Measurements from ENCODE around the gene GET4. TPM values are rescaled to one million over a fixed set of nuclear protein-coding genes. Genes with fewer than 3 reads are reported as not detected.

The GET4 gene
- total RNA-seq, 1 experiment from 2014 or later = 120 TPM

GRCh38 chr7:876972-877311, 588 bp downstream of the GET4 start:
- Histone ChIP-seq H2AFZ (peak overlapping the region; percentile 58; the same call in 1 of the 2 replicates), H3K4me3 (peak overlapping the region; percentile 67), H4K20me1 (ENCODE audit: insufficient read depth) (peaks cover 41% of the 10 kb centered on the region), H3K4me2 (peak overlapping the region; percentile 95), H3K36me3 (ENCODE audit: low read depth) (peaks cover 27% of the 10 kb centered on the region), H3K9me2 (ENCODE audit: insufficient read depth) (no peaks in the 10 kb centered on the region), H3K9me3 (ENCODE audit: insufficient read depth, low read depth) (no peaks in the 10 kb centered on the region), H3K27ac (peak overlapping the region; percentile 40), H3K79me2 (ENCODE audit: low read depth) (peaks cover 49% of the 10 kb centered on the region), H3K27me3 (ENCODE audit: insufficient read depth, low read depth) (no peaks in the 10 kb centered on the region), H3F3A (ENCODE audit: insufficient read depth, low read depth) (peaks cover 37% of the 10 kb centered on the region), H3K4me1 (replicated peaks; ENCODE audit: insufficient read depth) (peaks cover 20% of the 10 kb centered on the region)
- no TSS peak for BruUV-seq (replicated peaks)
- CTCF ChIA-PET = interaction anchor here (0.6 kb wide), 1 partner anchor 77 kb away, joined by 5 read pairs; no protein-coding TSS in a partner anchor
- intact Hi-C loops (cut with micrococcal nuclease; ENCODE audit: unreplicated experiment) = loop anchor here (1.0 to 5.0 kb wide), 7 partner anchors 24 to 300 kb away; no protein-coding TSS in a partner anchor
- POLR2A ChIA-PET (ENCODE audit: unreplicated experiment) = interaction anchor here (0.6 kb wide), 2 partner anchors 46 to 555 kb away, joined by 3 read pairs; no protein-coding TSS in a partner anchor
- DNase-seq = peak in 1 of 2 experiments; percentile 43
- no peak for TF ChIP-seq EZH2 (IDR thresholded peaks at IDR 0.05; ENCODE audit: low read depth)
- TF ChIP-seq CTCF (conservative IDR thresholded peaks at IDR 0.05) = no peak

DNA sequence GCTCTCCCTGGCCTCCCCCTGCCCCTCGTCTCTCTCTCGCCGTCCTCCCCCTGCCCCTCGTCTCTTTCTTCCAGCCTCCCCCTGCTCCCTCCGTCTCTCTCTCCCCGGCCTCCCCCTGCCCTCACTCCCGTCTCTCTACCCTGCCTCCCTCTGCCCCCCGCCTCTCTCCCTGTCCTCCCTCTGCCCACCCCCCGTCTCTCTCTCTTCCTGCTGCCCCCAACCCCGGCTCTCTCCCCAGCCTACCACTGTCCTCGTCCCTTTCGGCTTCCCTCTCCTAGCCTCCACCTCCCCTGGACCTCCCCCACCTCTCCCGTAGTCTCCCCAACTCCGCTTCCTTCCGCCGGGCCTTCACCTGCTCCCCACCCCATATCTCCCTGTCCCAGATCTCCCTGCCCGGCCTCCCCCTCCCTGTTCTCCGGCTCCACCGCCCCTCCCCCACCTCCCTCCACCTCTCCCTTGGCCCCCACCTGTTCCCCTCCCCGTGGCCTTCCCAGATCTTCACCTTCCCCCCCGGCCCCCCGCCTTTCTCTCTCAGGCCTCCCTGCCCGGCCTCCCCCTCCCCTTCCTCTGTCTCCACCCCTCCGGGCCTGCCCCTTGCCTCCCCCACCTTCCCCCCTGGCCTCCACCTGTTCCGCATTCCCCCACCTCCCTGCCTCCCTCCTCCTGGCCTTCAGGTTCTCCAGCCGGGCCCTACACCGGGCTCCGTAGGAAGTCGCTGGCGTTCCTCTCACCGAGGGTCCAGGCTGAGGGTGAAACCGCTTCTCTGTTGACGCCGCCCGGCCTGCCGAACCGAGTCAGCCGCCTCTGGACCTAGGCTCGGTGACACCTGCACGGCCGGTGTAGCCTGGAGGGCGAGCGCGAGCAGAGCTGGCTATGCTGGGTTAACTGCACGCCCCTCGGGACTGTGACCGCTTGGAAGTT, 1.2 kb downstream of the GET4 start:
- H4K20me1 ChIP-seq (ENCODE audit: insufficient read depth) = peaks cover 45% of the 10 kb centered on the region
- H3K79me2 ChIP-seq (ENCODE audit: low read depth) = peaks cover 55% of the 10 kb centered on the region
- peaks cover 20% of the 10 kb centered on the region for H3K4me1 ChIP-seq (replicated peaks; ENCODE audit: insufficient read depth)
- ChIA-PET POLR2A (ENCODE audit: unreplicated experiment) (interaction anchor here (0.6 kb wide), 1 partner anchor 556 kb away, joined by 3 read pairs; no protein-coding TSS in a partner anchor), CTCF (interaction anchor here (0.6 kb wide), 1 partner anchor 76 kb away, joined by 5 read pairs; no protein-coding TSS in a partner anchor)
- intact Hi-C loops (cut with micrococcal nuclease; ENCODE audit: unreplicated experiment) = loop anchor here (1.0 to 5.0 kb wide), 5 partner anchors 23 to 299 kb away; no protein-coding TSS in a partner anchor
- TF ChIP-seq EZH2 (IDR thresholded peaks at IDR 0.05; ENCODE audit: low read depth) (no peak), CTCF (conservative IDR thresholded peaks at IDR 0.05) (no peak)
- H3K27ac ChIP-seq = peak overlapping the region; percentile 40
- H3K4me3 ChIP-seq = peak overlapping the region; percentile 67
- H2AFZ ChIP-seq = 0 out of 2 replicates have a peak overlapping the region, but pooled peaks have one; percentile 58
- H3F3A ChIP-seq (ENCODE audit: insufficient read depth, low read depth) = peaks cover 31% of the 10 kb centered on the region
- DNase-seq = peak; percentile 54 to 74
- peaks cover 25% of the 10 kb centered on the region for H3K36me3 ChIP-seq (ENCODE audit: low read depth)
- H3K9me2 ChIP-seq (ENCODE audit: insufficient read depth) = no peaks in the 10 kb centered on the region
- peak overlapping the region; percentile 95 for H3K4me2 ChIP-seq
- no peaks in the 10 kb centered on the region for H3K27me3 ChIP-seq (ENCODE audit: insufficient read depth, low read depth)
- BruUV-seq (replicated peaks) = no TSS peak
- no peaks in the 10 kb centered on the region for H3K9me3 ChIP-seq (ENCODE audit: insufficient read depth, low read depth)

- Histone ChIP-seq H4K20me1 (ENCODE audit: insufficient read depth) (peaks cover 60% of the 10 kb centered on the region), H2AFZ (no peak overlapping the region), H3K4me3 (no peak overlapping the region), H3K36me3 (ENCODE audit: low read depth) (peaks cover 11% of the 10 kb centered on the region), H3F3A (ENCODE audit: insufficient read depth, low read depth) (peaks cover 18% of the 10 kb centered on the region; the same call in 1 of the 2 replicates), H3K9me3 (ENCODE audit: insufficient read depth, low read depth) (no peaks in the 10 kb centered on the region), H3K9me2 (ENCODE audit: insufficient read depth) (no peaks in the 10 kb centered on the region), H3K4me2 (peak overlapping the region; percentile 95; the same call in 1 of the 2 replicates), H3K27ac (no peak overlapping the region), H3K27me3 (ENCODE audit: insufficient read depth, low read depth) (no peaks in the 10 kb centered on the region), H3K79me2 (ENCODE audit: low read depth) (peaks cover 71% of the 10 kb centered on the region), H3K4me1 (replicated peaks; ENCODE audit: insufficient read depth) (peaks cover 15% of the 10 kb centered on the region)
- TF ChIP-seq EZH2 (IDR thresholded peaks at IDR 0.05; ENCODE audit: low read depth) (no peak), CTCF (conservative IDR thresholded peaks at IDR 0.05) (no peak)
- DNase-seq = no peak
- intact Hi-C loops (cut with micrococcal nuclease; ENCODE audit: unreplicated experiment) = loop anchor here (5.0 kb wide), 1 partner anchor 278 kb away; no protein-coding TSS in a partner anchor
- ChIA-PET CTCF (interaction anchor here (0.7 kb wide), 2 partner anchors 44 to 119 kb away, joined by 4 to 10 read pairs; no protein-coding TSS in a partner anchor), POLR2A (ENCODE audit: unreplicated experiment) (no interaction called here)
- TSS peak; percentile 32 for BruUV-seq (replicated peaks)
Measured at GRCh38 chr7:879093-879492, 2.7 kb downstream of the GET4 start.
